NCI-H345 treated with DMSO at 0.1 percent for 48 hours (cell line): ENCODE measurements around the gene C2.
"Not testable (repeated sequence)": the region's sequence is repeated elsewhere in the genome, so short reads cannot be mapped to it uniquely, and the experiment has no call there.

Experiments used
- DNase-seq: peaks from one replicate; lab custom pipeline; 2025; ENCODE audit not compliant: unreplicated experiment; lab: John Stamatoyannopoulos, UW

Gene C2

DNA sequence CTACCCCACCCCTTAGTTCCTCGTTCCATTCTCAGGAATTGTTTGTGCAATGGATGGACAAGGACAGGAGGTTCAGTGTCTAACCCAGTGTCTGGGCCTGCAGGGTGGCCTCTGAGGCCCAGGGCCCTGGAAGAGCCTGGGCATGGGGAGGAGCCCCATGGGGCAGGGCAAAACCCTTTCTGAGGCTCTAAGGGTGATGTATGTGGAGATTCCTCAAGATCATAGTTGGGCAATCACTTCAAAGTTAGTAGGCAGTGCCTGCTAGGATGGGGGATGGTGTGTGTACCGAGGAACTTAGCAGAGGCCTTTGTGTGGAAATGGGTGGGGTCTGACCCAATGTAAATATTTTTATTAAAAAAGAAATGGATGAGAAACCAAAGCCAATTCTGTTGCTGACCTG is 6.7 kb upstream of the C2 start:
- DNase-seq = no peak

DNA sequence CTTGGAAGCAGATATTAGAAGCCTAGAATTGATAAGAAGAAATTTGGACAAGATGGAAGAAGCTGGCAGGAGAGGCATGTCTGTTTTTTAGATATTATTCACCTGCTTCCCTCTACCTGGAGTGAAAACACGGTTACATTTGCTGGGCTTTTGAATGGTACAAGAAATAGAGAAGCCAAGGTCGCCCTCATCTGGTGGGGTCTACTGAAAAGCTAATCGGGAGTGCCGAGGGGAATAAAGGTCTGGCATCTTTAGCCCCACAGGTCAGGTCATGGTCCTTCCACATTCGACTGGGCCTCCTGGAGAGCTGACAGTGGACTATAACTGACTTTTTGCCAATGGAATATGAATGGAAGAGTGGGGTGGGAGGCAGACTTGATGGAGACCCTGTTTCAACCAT is 4.6 kb upstream of the C2 start:
- no peak for DNase-seq

DNA sequence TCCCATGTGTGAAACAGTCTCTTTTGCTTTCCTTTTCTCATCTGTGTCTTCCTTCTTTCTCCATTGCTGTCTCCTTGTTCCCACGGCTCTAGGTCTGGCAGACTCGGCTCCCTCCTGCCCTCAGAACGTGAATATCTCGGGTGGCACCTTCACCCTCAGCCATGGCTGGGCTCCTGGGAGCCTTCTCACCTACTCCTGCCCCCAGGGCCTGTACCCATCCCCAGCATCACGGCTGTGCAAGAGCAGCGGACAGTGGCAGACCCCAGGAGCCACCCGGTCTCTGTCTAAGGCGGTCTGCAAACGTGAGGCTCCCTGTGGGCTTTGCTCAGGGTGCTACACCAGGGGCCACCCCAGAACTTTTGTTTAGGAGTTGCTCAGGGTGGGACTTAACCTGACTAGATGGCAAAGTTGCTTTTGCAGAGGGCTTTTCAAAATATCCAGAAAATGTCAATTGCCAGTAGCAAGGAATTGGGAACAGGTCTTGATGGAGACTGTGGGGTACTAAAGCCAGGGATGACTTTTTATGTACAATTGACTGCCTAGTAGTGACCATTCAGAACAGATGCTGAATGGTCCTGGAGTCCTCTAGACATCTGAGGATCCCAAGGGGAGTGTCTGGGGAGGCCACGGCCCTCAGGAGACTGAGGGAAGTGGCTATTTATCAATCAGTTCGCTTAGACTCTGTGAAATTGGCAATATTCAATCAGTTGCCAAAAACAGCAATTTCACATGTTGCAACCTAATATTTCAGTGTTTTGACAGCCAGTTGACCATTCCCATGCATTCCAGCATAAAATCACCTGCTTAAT is 550 bp downstream of the C2 start:
- no peak for DNase-seq

DNA sequence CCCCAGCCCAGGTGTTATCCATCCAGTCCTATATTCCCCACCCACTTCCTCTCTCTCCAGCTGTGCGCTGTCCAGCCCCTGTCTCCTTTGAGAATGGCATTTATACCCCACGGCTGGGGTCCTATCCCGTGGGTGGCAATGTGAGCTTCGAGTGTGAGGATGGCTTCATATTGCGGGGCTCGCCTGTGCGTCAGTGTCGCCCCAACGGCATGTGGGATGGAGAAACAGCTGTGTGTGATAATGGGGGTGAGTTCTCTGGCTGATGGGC is 1.1 kb downstream of the C2 start:
- no peak for DNase-seq

DNA sequence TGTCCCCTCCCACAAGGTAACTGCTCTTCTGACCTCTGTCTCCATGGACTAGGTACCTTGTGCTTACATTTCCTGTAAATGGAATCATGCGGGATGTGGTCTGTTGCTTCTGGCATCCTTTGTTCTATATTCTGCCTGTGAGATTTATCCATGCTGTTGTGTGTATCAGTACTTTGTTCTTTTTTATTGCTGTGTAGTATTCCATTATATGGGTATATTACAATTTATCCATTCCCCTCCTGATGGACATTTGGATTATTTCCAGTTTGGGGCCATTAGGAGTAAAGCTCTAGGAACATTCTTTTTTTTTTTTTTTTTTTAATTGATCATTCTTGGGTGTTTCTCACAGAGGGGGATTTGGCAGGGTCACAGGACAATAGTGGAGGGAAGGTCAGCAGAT is 3.4 kb downstream of the C2 start:
- no peak for DNase-seq

DNA sequence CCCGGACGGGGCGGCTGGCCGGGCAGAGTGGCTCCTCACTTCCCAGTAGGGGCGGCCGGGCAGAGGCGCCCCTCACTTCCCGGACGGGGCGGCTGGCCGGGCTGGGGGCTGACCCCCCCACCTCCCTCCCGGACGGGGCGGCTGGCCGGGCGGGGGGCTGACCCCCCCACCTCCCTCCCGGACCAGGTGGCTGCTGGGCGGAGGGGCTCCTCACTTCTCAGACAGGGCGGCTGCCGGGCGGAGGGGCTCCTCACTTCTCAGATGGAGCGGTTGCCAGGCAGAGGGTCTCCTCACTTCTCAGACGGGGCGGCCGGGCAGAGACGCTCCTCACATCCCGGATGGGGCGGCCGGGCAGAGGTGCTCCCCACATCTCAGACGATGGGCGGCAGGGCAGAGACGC is 4.6 kb downstream of the C2 start:
- not testable (repeated sequence) for DNase-seq

DNA sequence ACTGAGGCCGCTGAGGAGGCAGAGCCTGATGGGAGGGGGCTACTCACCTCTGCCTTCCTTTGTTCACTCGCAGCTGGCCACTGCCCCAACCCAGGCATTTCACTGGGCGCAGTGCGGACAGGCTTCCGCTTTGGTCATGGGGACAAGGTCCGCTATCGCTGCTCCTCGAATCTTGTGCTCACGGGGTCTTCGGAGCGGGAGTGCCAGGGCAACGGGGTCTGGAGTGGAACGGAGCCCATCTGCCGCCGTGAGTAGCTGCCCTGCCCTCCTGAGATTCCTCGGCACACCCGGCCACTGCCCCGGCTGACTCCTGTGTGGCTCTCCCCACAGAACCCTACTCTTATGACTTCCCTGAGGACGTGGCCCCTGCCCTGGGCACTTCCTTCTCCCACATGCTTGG is 6.0 kb downstream of the C2 start:
- DNase-seq = no peak

DNA sequence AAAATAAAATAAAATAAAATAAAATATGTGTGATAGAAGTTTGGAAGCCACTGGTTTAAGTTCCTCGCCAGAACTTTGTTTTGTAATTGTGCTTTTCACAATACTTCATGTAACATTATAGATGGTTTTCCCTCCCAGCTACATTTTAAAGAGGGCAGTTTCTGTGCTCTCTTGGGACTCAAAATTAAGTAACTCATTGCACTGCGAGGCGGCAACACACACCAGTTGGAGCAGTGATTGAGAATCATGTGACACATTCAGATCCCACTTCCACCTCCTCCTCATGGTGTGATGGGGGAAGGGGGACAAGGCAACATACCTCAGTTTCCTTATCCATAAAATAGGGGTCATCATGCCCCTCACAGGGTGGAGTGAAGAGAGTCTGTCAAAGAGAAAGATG is 7.5 kb downstream of the C2 start:
- DNase-seq = no peak

DNA sequence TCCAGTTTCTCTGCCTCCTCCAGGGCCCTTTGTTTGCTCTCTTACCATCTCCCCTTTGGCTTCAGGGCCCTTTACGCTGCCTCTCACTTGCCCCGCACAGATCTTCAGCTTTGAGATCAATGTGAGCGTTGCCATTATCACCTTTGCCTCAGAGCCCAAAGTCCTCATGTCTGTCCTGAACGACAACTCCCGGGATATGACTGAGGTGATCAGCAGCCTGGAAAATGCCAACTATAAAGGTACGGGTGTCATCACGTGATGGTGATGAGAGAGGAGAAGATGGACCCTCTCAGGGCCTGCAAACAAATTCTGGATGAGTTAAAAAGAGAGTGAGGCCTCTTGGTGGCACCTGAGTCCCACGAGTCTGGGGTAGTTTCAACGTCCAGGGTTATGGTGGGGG is 8.3 kb downstream of the C2 start:
- no peak for DNase-seq

DNA sequence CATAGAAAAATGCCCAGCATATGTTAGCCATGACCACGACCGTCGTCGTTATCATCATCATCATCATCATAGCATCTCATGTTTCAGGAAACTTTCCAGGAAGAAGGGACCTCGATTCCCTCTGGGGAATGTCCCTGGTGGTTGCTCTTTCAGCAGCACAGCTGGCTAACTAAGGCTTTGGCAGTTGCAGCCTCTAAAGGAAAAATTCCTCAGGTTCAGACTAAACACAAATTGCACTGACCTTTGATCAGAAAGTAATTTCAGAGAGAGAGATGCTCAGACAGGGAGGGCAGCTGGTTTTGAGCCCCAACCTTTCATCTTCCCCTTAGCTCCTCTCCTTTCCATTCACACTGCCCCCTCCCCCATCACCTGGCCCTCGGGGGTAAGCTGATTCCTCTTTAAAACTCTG is 12.7 kb downstream of the C2 start:
- no peak for DNase-seq

DNA sequence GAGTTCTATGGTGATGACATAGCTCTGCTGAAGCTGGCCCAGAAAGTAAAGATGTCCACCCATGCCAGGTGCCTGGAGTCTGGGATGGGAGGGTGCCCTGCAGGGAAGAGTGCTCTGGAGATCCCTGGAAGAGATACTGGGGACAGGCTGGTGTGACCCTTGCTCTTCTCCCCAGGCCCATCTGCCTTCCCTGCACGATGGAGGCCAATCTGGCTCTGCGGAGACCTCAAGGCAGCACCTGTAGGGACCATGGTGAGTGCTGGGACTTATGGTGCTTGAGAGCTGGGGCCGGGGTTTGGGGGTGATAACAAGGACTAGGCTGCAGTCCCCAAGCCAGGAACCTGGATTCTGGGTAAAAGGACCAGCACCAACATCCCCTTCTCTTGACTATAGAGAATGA is 16.2 kb downstream of the C2 start:
- DNase-seq = no peak

DNA sequence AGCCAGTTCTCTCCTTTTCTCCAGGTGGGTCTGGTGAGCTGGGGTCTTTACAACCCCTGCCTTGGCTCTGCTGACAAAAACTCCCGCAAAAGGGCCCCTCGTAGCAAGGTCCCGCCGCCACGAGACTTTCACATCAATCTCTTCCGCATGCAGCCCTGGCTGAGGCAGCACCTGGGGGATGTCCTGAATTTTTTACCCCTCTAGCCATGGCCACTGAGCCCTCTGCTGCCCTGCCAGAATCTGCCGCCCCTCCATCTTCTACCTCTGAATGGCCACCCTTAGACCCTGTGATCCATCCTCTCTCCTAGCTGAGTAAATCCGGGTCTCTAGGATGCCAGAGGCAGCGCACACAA is 17.6 kb downstream of the C2 start:
- no peak for DNase-seq

DNA sequence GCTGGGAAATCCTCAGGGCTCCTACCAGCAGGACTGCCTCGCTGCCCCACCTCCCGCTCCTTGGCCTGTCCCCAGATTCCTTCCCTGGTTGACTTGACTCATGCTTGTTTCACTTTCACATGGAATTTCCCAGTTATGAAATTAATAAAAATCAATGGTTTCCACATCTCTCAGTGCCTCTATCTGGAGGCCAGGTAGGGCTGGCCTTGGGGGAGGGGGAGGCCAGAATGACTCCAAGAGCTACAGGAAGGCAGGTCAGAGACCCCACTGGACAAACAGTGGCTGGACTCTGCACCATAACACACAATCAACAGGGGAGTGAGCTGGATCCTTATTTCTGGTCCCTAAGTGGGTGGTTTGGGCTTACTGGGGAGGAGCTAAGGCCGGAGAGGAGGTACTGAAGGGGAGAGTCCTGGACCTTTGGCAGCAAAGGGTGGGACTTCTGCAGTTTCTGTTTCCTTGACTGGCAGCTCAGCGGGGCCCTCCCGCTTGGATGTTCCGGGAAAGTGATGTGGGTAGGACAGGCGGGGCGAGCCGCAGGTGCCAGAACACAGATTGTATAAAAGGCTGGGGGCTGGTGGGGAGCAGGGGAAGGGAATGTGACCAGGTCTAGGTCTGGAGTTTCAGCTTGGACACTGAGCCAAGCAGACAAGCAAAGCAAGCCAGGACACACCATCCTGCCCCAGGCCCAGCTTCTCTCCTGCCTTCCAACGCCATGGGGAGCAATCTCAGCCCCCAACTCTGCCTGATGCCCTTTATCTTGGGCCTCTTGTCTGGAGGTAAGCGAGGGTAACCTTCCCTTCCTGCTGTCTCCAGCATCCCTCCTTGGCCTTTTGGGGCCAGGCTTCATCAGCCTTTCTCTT is 18.2 kb downstream of the C2 start, which contains the start of gene CFB:
Gene CFB (plus strand): TSS at position 589 of the 863 bp plus-strand sequence. CDS start 127 bp downstream, at position 716.
- DNase-seq = no peak

DNA sequence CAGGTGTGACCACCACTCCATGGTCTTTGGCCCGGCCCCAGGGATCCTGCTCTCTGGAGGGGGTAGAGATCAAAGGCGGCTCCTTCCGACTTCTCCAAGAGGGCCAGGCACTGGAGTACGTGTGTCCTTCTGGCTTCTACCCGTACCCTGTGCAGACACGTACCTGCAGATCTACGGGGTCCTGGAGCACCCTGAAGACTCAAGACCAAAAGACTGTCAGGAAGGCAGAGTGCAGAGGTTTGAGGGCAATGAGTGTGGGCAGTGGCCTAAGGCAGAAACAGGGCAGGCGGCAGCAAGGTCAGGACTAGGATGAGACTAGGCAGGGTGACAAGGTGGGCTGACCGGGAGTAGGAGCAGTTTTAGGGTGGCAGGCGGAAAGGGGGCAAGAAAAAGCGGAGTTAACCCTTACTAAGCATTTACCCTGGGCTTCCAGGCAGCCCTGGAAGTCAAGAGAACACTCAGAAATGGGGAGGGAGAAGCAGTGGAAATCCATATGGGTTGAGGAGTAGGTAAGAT is 18.9 kb downstream of the C2 start:
- DNase-seq = no peak

DNA sequence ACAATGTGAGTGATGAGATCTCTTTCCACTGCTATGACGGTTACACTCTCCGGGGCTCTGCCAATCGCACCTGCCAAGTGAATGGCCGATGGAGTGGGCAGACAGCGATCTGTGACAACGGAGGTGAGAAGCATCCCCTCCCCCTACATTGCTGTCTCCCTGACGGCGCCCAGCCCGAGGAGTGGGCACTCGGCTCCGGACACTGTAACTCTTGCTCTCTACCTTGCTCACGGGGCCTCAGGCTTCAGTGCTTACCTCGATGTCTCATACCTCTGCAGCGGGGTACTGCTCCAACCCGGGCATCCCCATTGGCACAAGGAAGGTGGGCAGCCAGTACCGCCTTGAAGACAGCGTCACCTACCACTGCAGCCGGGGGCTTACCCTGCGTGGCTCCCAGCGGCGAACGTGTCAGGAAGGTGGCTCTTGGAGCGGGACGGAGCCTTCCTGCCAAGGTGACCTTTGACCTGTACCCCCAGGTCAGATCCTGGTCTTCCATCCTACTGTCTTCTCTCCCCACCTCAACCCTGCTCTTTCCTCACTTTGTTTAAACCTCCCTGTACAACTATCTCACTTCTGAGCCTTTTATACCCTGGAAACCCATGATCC is 19.7 kb downstream of the C2 start:
- DNase-seq = no peak

DNA sequence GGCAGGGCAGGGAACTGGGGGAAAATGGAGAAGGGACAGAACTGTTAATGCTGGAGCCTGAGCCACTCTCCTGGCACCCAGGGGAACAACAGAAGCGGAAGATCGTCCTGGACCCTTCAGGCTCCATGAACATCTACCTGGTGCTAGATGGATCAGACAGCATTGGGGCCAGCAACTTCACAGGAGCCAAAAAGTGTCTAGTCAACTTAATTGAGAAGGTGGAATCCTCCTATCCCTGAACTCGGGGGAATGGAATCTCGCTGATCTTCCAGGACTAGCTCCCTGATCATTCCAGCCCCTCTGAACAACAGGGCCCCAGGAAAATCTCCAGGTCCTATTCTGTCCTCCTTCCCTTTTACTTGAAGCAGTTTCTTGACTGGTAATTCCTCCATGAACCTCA is 20.3 kb downstream of the C2 start:
- DNase-seq = no peak

DNA sequence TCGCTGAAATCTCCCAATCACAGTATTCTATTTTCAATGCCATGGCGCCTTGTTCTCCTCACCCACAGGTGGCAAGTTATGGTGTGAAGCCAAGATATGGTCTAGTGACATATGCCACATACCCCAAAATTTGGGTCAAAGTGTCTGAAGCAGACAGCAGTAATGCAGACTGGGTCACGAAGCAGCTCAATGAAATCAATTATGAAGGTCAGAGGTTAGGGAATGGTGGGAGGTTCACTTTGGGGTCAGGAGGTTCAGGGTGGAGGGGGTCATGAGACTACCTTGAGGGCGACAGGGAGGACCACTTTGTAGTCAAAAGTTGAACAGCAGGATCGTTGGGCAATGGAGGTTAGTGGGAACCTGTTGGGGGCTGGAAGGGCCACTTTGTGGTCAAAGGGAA is 20.8 kb downstream of the C2 start:
- no peak for DNase-seq

DNA sequence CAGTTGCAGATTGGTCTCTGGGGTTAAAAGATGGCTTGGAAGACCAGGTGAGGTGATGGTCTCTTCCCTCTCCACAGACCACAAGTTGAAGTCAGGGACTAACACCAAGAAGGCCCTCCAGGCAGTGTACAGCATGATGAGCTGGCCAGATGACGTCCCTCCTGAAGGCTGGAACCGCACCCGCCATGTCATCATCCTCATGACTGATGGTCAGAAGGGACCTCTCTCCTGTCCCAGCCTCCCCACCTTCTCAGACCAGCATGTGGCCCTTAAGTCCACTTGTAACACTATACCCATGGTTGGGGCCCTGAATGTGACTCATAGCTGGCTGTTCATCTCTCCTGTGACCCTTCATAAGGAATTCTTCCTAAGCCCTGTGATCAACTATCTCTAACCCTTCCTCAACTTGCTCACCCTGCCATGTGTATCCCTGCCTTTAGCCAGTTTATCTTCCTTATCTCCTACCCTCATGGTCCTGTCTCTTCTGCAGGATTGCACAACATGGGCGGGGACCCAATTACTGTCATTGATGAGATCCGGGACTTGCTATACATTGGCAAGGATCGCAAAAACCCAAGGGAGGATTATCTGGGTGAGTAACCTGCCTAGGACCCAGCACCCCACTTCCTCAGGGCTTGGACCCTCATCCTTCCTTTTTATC is 21.4 kb downstream of the C2 start:
- DNase-seq = no peak

DNA sequence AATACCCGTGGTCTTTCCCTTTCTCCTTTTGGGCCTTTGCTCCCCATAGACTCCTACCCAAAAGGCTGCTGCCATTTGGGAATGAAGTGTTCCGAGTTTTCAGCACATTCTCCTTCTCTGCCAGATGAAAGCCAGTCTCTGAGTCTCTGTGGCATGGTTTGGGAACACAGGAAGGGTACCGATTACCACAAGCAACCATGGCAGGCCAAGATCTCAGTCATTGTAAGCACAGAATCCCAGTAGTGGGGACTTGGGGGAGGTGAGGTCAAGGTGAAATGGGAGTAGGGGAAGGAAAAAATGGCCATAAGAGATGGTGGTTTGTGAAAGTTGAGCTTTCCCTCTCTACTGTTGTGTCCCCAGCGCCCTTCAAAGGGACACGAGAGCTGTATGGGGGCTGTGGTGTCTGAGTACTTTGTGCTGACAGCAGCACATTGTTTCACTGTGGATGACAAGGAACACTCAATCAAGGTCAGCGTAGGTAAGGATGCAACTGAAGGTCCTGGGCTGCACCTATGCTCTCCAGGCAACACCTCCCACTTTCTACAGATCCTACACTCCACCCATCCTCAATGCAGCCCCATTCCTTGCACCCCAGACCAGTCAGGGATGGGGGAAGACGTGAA is 22.5 kb downstream of the C2 start:
- no peak for DNase-seq

DNA sequence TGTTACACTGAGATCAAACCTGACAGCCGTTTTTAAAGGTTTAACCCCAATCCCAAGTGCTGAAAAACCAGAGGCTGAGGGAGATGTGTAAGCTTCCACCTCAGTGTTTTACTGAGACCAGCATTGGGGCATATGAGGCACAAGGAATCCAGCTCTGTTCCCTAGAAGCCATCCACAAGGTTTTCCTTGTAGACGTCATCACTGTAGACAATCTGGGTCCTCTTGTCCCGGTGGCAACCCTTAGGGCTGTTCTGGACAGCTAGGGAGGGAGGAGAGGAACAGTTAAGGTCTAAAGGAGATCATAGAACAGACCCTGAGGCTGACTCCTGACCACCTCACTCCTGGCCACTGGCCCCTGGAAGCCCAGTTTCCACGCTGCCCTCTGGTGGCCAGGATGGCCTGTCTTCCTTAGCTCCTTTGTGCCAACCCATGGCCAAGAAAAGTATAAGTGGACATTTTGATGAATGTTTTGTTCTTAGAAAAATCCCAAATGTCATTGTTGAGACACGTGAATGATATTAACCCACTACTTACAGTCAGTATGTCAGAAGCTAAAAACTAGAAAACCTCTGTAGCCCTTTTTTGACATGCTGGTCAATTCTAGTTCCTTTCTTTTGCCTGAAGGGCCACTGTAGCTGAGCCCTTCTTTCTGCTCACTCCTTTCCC is 24.8 kb downstream of the C2 start:
- DNase-seq = no peak

DNA sequence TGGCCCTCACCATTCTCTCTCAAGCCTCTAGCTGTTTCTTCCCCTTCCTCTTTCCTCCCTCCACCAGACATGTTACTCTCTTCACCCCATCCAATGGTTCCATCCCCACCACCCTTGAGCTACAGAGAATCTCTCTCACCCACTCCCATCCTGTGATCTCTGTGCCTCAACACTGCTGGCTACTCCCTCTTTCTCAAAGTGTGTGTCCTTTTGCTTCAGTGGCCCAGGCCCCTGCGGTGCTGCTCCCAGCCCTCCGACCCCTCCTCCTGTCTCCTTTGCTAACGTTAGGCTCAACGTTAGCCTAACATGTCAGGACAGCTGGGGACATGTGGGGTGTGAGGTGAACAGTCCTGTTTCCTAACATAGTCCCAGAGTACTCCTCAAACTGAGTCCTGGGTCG is 25.4 kb downstream of the C2 start:
- no peak for DNase-seq
